Fibroblast of the aortic adventitia (primary cell): ENCODE measurements around the gene CDH23. TPM values are rescaled to one million over a fixed set of nuclear protein-coding genes. Genes with fewer than 3 reads are reported as not detected.

Experiments
- DNase-seq: peaks from one replicate; pipeline ENCODE4 v3.0.0-alpha.2; 2010; ENCODE audit warnings: low read depth
- H3K4me3 ChIP-seq: 2 replicates; pipeline ENCODE4 v1.5.1; 2011; ENCODE audit warnings: low read depth, mild to moderate bottlenecking, control low read depth, low read length, moderate library complexity
- total RNA-seq: library from RNA; depleted of rRNA; stranded (reverse); fragments of >200 nt; gene quantifications from 2 replicates; pipeline ENCODE4 v1.2.3, GENCODE V29; 2012; ENCODE audit warnings: low replicate concordance
- TF ChIP-seq, protein P1 (sequence below): IDR thresholded peaks from 2 replicates; pipeline ENCODE4 v1.5.1; 2011; ENCODE audit warnings: mild to moderate bottlenecking, low read length, control low read depth, inconsistent platforms; ENCODE audit not compliant: insufficient read depth

Gene CDH23
- total RNA-seq, 1 donor: 0.27 TPM

DNA sequence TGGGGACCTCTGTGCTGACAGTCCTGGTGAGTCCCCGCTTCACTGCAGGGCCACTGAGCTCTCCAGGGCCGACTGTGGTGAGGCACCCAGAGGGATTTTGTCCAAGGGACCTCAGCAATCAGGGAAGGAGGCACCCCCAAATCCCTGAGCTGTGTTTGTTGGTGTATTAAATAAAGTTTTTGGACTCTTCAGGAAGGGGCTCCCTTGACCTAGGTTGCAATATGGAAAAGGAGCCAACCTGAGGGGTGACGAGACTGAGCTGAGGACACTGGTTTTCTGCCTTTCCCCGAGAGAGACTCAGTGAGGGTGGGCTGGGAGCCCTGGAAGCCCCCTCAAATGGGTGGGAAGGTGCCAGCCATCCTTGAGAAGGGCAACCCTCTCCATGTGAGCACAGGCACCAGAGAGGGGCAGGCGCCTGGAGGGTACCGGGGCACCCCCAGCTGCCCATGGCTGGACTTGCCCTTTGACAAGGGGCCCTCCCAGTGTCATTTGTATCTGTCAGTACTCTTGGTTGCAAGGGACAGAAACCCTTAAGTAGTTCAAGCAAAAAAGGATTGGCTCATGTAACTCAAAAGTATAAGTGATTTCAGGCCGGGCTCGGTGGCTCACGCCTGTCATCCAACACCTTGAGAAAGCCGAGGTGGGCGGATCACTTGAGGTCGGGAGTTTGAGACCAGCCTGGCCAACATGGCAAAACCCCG, 250.0 kb downstream of the CDH23 start:
- H3K4me3 ChIP-seq: no peak overlapping the region
- TF ChIP-seq, protein P1, sequence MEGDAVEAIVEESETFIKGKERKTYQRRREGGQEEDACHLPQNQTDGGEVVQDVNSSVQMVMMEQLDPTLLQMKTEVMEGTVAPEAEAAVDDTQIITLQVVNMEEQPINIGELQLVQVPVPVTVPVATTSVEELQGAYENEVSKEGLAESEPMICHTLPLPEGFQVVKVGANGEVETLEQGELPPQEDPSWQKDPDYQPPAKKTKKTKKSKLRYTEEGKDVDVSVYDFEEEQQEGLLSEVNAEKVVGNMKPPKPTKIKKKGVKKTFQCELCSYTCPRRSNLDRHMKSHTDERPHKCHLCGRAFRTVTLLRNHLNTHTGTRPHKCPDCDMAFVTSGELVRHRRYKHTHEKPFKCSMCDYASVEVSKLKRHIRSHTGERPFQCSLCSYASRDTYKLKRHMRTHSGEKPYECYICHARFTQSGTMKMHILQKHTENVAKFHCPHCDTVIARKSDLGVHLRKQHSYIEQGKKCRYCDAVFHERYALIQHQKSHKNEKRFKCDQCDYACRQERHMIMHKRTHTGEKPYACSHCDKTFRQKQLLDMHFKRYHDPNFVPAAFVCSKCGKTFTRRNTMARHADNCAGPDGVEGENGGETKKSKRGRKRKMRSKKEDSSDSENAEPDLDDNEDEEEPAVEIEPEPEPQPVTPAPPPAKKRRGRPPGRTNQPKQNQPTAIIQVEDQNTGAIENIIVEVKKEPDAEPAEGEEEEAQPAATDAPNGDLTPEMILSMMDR: no peak
- DNase-seq: no peak

DNA sequence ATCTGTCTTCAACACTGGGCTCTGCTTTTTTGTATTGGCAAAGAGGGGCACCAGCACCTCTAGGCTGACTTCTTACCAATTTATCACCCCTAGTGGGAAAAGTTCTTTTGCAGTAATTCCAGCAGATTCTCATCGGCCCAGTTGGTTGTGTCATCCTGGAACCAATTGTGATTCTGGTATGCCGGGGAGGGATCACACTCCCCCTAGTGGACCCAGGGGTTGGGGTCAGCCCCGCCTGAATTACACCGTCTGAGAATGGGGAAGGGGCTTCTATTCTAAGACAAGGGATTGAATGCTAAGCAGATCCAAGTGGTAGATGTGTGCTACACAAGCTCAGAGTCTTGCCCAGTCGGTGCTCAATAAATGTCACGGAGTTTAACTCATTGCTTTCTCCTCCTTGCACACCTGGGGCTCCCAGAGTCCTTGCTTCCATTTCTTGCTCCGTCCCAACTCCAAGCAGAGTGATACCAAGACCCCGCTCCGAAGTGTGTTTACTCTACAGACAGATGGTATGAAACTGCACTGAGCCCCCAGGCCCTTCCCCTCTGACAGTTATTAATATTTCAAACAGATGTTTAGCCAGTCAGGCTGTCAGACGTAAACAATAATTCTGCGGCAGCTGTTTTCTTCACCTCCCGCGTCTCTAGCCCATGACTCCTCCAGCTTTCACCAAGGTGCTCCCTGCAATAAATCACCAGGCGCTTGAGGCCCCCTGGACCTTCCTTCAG, 251.0 kb downstream of the CDH23 start:
- DNase-seq: peak; percentile 7
- H3K4me3 ChIP-seq: no peak overlapping the region
- TF ChIP-seq, protein P1: peak; percentile 42

DNA sequence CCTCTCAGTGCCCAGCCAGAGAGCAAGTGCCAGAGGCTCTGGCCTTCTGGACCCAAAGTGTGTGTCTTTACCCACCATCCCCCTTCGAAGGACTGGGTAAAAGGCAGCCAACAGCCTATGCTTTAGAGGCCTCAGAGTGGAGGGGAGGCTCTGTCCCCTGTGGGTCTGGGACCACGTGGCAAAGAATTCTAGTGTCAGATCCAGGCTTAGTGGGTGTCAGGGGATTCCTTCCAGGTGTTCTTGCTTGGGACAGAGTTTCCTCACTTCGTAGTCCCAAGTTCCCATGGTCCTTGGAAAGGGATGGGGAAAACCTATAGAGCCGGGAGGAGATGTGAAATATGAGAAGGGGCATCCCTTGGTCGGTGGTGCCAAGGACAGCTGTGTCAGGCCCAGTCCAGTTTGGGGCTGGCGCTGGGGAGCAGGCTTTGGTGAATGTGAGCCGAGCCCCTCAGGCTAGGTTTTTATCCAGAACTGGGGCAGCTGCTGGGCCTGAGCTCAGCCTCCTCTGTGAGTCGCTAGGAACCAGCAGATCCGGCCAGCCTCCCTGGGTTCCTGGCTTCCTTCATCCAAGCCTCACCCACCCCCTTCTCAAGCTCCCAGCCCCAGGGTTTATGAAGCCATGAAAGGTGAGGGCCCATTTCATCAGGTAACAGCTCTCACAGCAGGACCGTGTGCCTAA, 251.7 kb downstream of the CDH23 start:
- DNase-seq: no peak
- TF ChIP-seq, protein P1: no peak
- no peak overlapping the region for H3K4me3 ChIP-seq

DNA sequence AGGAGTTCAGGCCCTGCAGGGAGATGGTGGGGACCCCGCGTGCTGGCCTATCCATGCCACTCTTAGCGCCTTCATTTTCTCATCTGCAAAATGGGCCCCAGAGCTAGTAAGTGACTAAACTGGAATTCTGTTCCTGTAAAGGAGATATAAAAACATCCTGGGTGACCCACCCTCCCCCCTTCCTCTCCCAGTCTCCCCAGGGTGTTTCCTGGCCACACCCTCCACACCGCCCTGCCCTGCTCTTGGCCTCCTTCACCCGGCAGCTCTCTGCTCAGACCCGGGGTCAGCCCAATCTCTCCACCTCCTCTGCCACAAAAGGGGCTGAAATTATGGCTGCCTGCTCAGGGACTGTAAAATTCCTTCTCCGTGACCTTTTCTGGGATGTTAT, 252.2 kb downstream of the CDH23 start:
- DNase-seq: no peak
- TF ChIP-seq, protein P1: no peak
- no peak overlapping the region for H3K4me3 ChIP-seq

DNA sequence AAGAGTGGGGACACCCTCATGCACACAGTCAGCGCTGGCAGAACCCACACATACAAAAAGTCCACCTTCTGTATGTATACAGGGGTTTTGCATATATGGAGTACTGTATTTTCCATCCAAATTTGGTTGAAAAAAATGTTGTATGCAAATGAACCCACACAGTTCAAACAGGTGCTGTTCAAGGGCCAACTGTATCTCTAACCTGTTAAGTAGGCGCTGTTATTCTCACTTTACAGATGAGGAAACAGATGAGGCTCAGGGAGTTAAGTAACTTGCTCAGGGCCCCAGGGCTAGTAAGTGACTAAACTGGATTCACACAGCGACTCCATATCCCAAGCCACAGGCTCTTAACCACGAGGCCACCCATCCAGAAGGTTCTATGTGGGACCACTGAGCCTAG, 252.9 kb downstream of the CDH23 start:
- TF ChIP-seq, protein P1: no peak
- no peak for DNase-seq
- H3K4me3 ChIP-seq: no peak overlapping the region

DNA sequence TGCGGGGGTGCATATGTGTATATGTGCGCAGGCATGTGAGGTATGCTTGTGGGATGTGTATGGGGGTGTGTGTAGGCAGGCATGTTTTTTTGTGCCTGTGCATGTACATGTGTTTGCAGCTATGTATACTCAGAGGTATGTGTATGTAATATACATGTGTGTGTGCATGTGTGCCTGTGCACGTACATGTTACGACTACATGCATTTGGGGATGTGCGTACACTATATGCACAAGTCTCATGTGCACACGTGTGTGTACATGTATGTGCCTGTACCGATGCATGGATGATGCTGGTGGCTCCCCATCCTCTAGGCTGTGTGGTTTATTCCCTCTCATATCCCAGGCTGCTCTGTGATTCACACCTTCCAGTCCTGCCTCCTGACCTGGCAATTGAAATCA, 253.7 kb downstream of the CDH23 start:
- no peak for DNase-seq
- TF ChIP-seq, protein P1: no peak
- H3K4me3 ChIP-seq: no peak overlapping the region
